Suprapubic skin (tissue), 4 donors: Measurements from ENCODE around the gene TBC1D8.

ENCODE experiments used
- POLR2A ChIP-seq, 2 donors: fragments of 450-650 bp; IDR thresholded peaks; one replicate each; pipeline ENCODE4 v1.6.1; 2017; ENCODE audit warnings: antibody characterized with exemption in 2 of 2, mild to moderate bottlenecking in 2 of 2, moderate library complexity in 2 of 2
- POLR2AphosphoS5 ChIP-seq, 3 donors: sonication (generic); formaldehyde crosslinking; IDR thresholded peaks; one replicate each; pipeline ENCODE4 v1.6.1; 2017; ENCODE audit warnings: antibody characterized with exemption in 3 of 3
- TF ChIP-seq, protein P1 (sequence below), 2 donors: fragments of 200-600 bp in 1 of 2; fragments of 450-650 bp in 1 of 2; sonication (generic) in 1 of 2; IDR thresholded peaks; one replicate each; pipeline ENCODE4 v1.5.1; 2016 to 2019; ENCODE audit warnings: antibody characterized with exemption in 2 of 2, mild to moderate bottlenecking in 1 of 2, moderate library complexity in 1 of 2

GRCh38 chr2:100977511-100977910, 173.7 kb downstream of the TBC1D8 start:
- TF ChIP-seq, protein P1, sequence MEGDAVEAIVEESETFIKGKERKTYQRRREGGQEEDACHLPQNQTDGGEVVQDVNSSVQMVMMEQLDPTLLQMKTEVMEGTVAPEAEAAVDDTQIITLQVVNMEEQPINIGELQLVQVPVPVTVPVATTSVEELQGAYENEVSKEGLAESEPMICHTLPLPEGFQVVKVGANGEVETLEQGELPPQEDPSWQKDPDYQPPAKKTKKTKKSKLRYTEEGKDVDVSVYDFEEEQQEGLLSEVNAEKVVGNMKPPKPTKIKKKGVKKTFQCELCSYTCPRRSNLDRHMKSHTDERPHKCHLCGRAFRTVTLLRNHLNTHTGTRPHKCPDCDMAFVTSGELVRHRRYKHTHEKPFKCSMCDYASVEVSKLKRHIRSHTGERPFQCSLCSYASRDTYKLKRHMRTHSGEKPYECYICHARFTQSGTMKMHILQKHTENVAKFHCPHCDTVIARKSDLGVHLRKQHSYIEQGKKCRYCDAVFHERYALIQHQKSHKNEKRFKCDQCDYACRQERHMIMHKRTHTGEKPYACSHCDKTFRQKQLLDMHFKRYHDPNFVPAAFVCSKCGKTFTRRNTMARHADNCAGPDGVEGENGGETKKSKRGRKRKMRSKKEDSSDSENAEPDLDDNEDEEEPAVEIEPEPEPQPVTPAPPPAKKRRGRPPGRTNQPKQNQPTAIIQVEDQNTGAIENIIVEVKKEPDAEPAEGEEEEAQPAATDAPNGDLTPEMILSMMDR (IDR thresholded peaks at IDR 0.05), result no peak
- TF ChIP-seq POLR2A (IDR thresholded peaks at IDR 0.05), result no peak
- TF ChIP-seq POLR2AphosphoS5 (IDR thresholded peaks at IDR 0.05), result no peak
